Small intestine (tissue), 7 donors: ENCODE results near the gene TRIM54. TPM values are rescaled to one million over a fixed set of nuclear protein-coding genes. Genes with fewer than 3 reads are reported as not detected.

Experiments
- DNase-seq, 2 donors: peaks; one replicate each; pipeline versions ENCODE4 v3.0.0 to v3.0.0-alpha.2; 2013
- FAIRE-seq: peaks from 2 replicates; lab custom pipeline; 2012; peaks lifted over from hg19 to GRCh38; lab: Jason Lieb, UNC
- H3K27ac ChIP-seq, 3 donors: one replicate each; pipeline ENCODE4 v1.5.1; 2013; ENCODE audit warnings: low read length in 2 of 3, mild to moderate bottlenecking in 2 of 3, control low read depth in 1 of 3, inconsistent platforms in 1 of 3, low read depth in 1 of 3, moderate library complexity in 1 of 3
- H3K27me3 ChIP-seq, 3 donors: one replicate each; pipeline ENCODE4 v1.6.1; 2013; ENCODE audit warnings: low read length in 3 of 3, inconsistent platforms in 1 of 3; ENCODE audit not compliant: control insufficient read depth in 3 of 3, insufficient read depth in 3 of 3
- H3K36me3 ChIP-seq, 3 donors: one replicate each; pipeline ENCODE4 v1.6.1; 2013; ENCODE audit warnings: low read length in 3 of 3, inconsistent platforms in 1 of 3, low read depth in 1 of 3, mild to moderate bottlenecking in 1 of 3, moderate library complexity in 1 of 3; ENCODE audit not compliant: control insufficient read depth in 3 of 3, insufficient read depth in 2 of 3
- H3K4me1 ChIP-seq, 3 donors: one replicate each; pipeline ENCODE4 v1.6.1; 2013; ENCODE audit warnings: low read length in 2 of 3, inconsistent platforms in 1 of 3, low read depth in 1 of 3, mild to moderate bottlenecking in 1 of 3, moderate library complexity in 1 of 3; ENCODE audit not compliant: control insufficient read depth in 3 of 3, insufficient read depth in 2 of 3
- H3K4me3 ChIP-seq, 3 donors: one replicate each; pipeline ENCODE4 v1.5.1; 2013; ENCODE audit warnings: low read length in 3 of 3, control low read depth in 1 of 3, inconsistent platforms in 1 of 3, low read depth in 1 of 3, mild to moderate bottlenecking in 1 of 3, moderate library complexity in 1 of 3
- H3K9me3 ChIP-seq, 2 donors: one replicate each; pipeline ENCODE4 v1.6.1; 2013; ENCODE audit warnings: low read depth in 1 of 2, low read length in 1 of 2; ENCODE audit not compliant: control insufficient read depth in 2 of 2, insufficient read depth in 1 of 2
- WGBS, 3 donors: extraction: QIAGEN DNeasy Blood & Tissue Kit; methylation state at CpG; one replicate each; pipeline ENCODE4 v1.1.7; 2013; 5-methylcytosine and 5-hydroxymethylcytosine counted together
- polyA plus RNA-seq, 4 donors: library from polyadenylated mRNA; stranded (reverse) in 3 of 4; unstranded in 1 of 4; fragments of 200-250 nt in 3 of 4; fragments of 120-200 nt in 1 of 4; gene quantifications; one replicate each; pipeline versions ENCODE4 v1.2.1 to v1.2.3, GENCODE V29; 2013
- donor health status: healthy with polysubstance abuse.
- donor health status: control.
- donor health status: control.
- donor health status: Bipolar disorder and iron deficiency.
- donor health status: healthy.

Gene TRIM54
- polyA plus RNA-seq, 4 donors, result 0.31 to 5.4 (median 1.9) TPM

- Histone ChIP-seq H3K4me3 (peak overlapping the region; percentile 87 to 93 (median 89)), H3K9me3 (no peaks in the 10 kb centered on the region), H3K27ac (peak overlapping the region; percentile 91 to 98 (median 98)), H3K36me3 (peaks cover 0 to 2% (median 0%) of the 10 kb centered on the region in 3 donors), H3K4me1 (peaks cover 0 to 5% (median 3%) of the 10 kb centered on the region in 3 donors), H3K27me3 (no peaks in the 10 kb centered on the region)
- WGBS, 3 donors, result 0% methylated on average over 12 of the region's 12 CpGs
- no peak for FAIRE-seq
- DNase-seq, result peak in 1 of 2 donors; percentile 73
Measured at GRCh38 chr2:27356056-27356381, 73.8 kb downstream of the TRIM54 start.

- no peaks in the 10 kb centered on the region for H3K27me3 ChIP-seq
- peaks cover 0 to 2% (median 0%) of the 10 kb centered on the region in 3 donors for H3K36me3 ChIP-seq
- DNase-seq (peak; percentile 97 to 99), FAIRE-seq (no peak)
- no peaks in the 10 kb centered on the region for H3K9me3 ChIP-seq
- H3K27ac ChIP-seq, result peak within 1 kb of the TSS; percentile 91 to 98 (median 98)
- H3K4me1 ChIP-seq, result peaks cover 0 to 5% (median 3%) of the 10 kb centered on the region in 3 donors
- H3K4me3 ChIP-seq, result peak within 1 kb of the TSS; percentile 87 to 93 (median 89)
- WGBS, 3 donors, result 0% methylated on average over 66 to 67 of the region's 67 CpGs
Measured at GRCh38 chr2:27356382-27357181, 74.4 kb downstream of the TRIM54 start, which contains the start of gene GTF3C2. TSS of gene GTF3C2 (minus strand) at chr2:27356764. CDS start at chr2:27343554, 13,210 bp downstream.

Other genes with a start within 250 kb of the TRIM54 start
- 10 to 100 TPM; 27.5 to 84.3 (median 39.8) TPM for gene TMEM214, start 249.5 kb upstream of the TRIM54 start, polyA plus RNA-seq
- gene AGBL5, start 230.8 kb upstream of the TRIM54 start, polyA plus RNA-seq, result 10 to 100 TPM in 2 of 4 donors, 1 to 10 TPM in 2; 6.0 to 28.9 (median 8.8) TPM
- gene OST4, start 210.8 kb upstream of the TRIM54 start, polyA plus RNA-seq, result 100 to 1,000 TPM; 319 to 477 (median 396) TPM
- 10 to 100 TPM in 2 of 4 donors, 1 to 10 TPM in 1, under 1 TPM in 1; 0.67 to 36.6 (median 13.4) TPM for gene EMILIN1, start 203.8 kb upstream of the TRIM54 start, polyA plus RNA-seq
- 100 to 1,000 TPM; 225 to 643 (median 399) TPM for gene KHK, start 195.7 kb upstream of the TRIM54 start, polyA plus RNA-seq
- gene CGREF1, start 163.3 kb upstream of the TRIM54 start, polyA plus RNA-seq, result 1 to 10 TPM; 3.8 to 7.8 (median 4.5) TPM
- gene ABHD1, start 158.6 kb upstream of the TRIM54 start, polyA plus RNA-seq, result 1 to 10 TPM in 1 of 4 donors, under 1 TPM in 1, not detected in 2; 0.25 to 1.1 TPM
- gene PREB, start 147.8 kb upstream of the TRIM54 start, polyA plus RNA-seq, result 10 to 100 TPM; 44.2 to 76.0 (median 50.7) TPM
- not detected for gene PRR30, start 143.0 kb upstream of the TRIM54 start, polyA plus RNA-seq
- under 1 TPM in 2 of 4 donors, not detected in 2; 0.03 TPM for gene TCF23, start 133.4 kb upstream of the TRIM54 start, polyA plus RNA-seq
- 100 to 1,000 TPM in 2 of 4 donors, 10 to 100 TPM in 2; 89.2 to 151 (median 109) TPM for gene ATRAID, start 70.4 kb upstream of the TRIM54 start, polyA plus RNA-seq
- 100 to 1,000 TPM in 1 of 4 donors, 10 to 100 TPM in 2, 1 to 10 TPM in 1; 9.5 to 142 (median 25.2) TPM for gene SLC5A6, start 70.2 kb upstream of the TRIM54 start, polyA plus RNA-seq
- gene CAD, start 65.1 kb upstream of the TRIM54 start, polyA plus RNA-seq, result 10 to 100 TPM in 2 of 4 donors, 1 to 10 TPM in 2; 8.6 to 31.6 (median 15.2) TPM
- under 1 TPM in 2 of 4 donors, not detected in 2; 0.04 to 0.06 TPM for gene SLC30A3, start 19.4 kb upstream of the TRIM54 start, polyA plus RNA-seq
- gene DNAJC5G, start 7.0 kb upstream of the TRIM54 start, polyA plus RNA-seq, result not detected
- 1 to 10 TPM in 3 of 4 donors, under 1 TPM in 1; 0.76 to 8.9 (median 2.4) TPM for gene UCN, start 26.0 kb downstream of the TRIM54 start, polyA plus RNA-seq
- 100 to 1,000 TPM in 1 of 4 donors, 10 to 100 TPM in 3; 27.3 to 103 (median 55.6) TPM for gene MPV17, start 40.7 kb downstream of the TRIM54 start, polyA plus RNA-seq
- gene GTF3C2, start 74.3 kb downstream of the TRIM54 start, polyA plus RNA-seq, result 10 to 100 TPM; 27.4 to 56.1 (median 35.7) TPM
- gene EIF2B4, start 87.9 kb downstream of the TRIM54 start, polyA plus RNA-seq, result 10 to 100 TPM; 31.0 to 45.4 (median 38.0) TPM
- gene SNX17, start 88.2 kb downstream of the TRIM54 start, polyA plus RNA-seq, result 10 to 100 TPM; 64.6 to 76.6 (median 70.9) TPM
- 10 to 100 TPM; 18.4 to 48.1 (median 30.5) TPM for gene ZNF513, start 98.3 kb downstream of the TRIM54 start, polyA plus RNA-seq
- gene PPM1G, start 127.2 kb downstream of the TRIM54 start, polyA plus RNA-seq, result 10 to 100 TPM; 44.1 to 93.1 (median 53.0) TPM
- 10 to 100 TPM; 51.4 to 84.8 (median 81.9) TPM for gene NRBP1, start 146.2 kb downstream of the TRIM54 start, polyA plus RNA-seq
- gene KRTCAP3, start 160.0 kb downstream of the TRIM54 start, polyA plus RNA-seq, result 100 to 1,000 TPM in 1 of 4 donors, 10 to 100 TPM in 3; 57.0 to 127 (median 60.5) TPM
- gene IFT172, start 207.3 kb downstream of the TRIM54 start, polyA plus RNA-seq, result 100 to 1,000 TPM in 1 of 4 donors, 10 to 100 TPM in 3; 35.9 to 142 (median 89.3) TPM
- gene FNDC4, start 212.8 kb downstream of the TRIM54 start, polyA plus RNA-seq, result 1 to 10 TPM in 2 of 4 donors, under 1 TPM in 1, not detected in 1; 0.81 to 5.8 (median 2.0) TPM
- gene GCKR, start 214.4 kb downstream of the TRIM54 start, polyA plus RNA-seq, result 1 to 10 TPM; 2.1 to 3.8 (median 2.5) TPM